Ishikawa (cell line): ENCODE measurements around the gene TEAD1.

Experiments used
- EP300 ChIP-seq: IDR thresholded peaks from 2 replicates; pipeline ENCODE4 v1.6.1; 2012; ENCODE audit warnings: borderline replicate concordance
- TF ChIP-seq, protein P1 (sequence below): IDR thresholded peaks from 2 replicates; pipeline ENCODE4 v1.6.1; 2012; ENCODE audit warnings: low read depth, mild to moderate bottlenecking
- TF ChIP-seq, protein P2 (sequence below): IDR thresholded peaks from 2 replicates; pipeline ENCODE4 v1.6.1; 2012

DNA sequence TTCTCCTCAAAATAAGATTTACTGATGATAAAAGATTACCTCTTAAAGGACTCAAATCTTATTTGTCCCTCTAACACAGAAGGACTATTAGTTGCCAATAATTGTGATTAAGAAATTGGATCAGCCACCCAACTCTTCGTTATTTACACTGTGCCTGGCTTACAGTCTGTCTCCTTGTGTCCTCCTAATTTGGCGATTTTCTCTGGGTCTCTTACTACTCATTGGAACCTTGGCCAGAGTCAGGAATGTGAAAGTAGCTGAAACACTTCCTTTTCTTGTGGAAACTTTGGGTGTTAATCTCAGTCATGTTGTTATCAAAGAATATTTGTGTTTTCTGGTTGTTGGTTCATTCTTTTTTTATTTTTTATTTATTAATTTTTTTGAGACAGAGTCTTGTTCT is 83.2 kb downstream of the TEAD1 start:
- TF ChIP-seq EP300, result no peak
- TF ChIP-seq, protein P1, sequence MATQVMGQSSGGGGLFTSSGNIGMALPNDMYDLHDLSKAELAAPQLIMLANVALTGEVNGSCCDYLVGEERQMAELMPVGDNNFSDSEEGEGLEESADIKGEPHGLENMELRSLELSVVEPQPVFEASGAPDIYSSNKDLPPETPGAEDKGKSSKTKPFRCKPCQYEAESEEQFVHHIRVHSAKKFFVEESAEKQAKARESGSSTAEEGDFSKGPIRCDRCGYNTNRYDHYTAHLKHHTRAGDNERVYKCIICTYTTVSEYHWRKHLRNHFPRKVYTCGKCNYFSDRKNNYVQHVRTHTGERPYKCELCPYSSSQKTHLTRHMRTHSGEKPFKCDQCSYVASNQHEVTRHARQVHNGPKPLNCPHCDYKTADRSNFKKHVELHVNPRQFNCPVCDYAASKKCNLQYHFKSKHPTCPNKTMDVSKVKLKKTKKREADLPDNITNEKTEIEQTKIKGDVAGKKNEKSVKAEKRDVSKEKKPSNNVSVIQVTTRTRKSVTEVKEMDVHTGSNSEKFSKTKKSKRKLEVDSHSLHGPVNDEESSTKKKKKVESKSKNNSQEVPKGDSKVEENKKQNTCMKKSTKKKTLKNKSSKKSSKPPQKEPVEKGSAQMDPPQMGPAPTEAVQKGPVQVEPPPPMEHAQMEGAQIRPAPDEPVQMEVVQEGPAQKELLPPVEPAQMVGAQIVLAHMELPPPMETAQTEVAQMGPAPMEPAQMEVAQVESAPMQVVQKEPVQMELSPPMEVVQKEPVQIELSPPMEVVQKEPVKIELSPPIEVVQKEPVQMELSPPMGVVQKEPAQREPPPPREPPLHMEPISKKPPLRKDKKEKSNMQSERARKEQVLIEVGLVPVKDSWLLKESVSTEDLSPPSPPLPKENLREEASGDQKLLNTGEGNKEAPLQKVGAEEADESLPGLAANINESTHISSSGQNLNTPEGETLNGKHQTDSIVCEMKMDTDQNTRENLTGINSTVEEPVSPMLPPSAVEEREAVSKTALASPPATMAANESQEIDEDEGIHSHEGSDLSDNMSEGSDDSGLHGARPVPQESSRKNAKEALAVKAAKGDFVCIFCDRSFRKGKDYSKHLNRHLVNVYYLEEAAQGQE, result no peak
- TF ChIP-seq, protein P2, sequence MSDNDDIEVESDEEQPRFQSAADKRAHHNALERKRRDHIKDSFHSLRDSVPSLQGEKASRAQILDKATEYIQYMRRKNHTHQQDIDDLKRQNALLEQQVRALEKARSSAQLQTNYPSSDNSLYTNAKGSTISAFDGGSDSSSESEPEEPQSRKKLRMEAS, result no peak
